ENCODE measurements around the gene CHMP2B. TPM values are rescaled to one million over a fixed set of nuclear protein-coding genes. Genes with fewer than 3 reads are reported as not detected.

The CHMP2B gene
- total RNA-seq, result 18.1 TPM

GRCh38 chr3:87227104-87227834 is at the start of gene CHMP2B:
Gene CHMP2B, plus strand, starts transcription at chr3:87227309. Its CDS starts 214 bp downstream, at chr3:87227523.
- ATAC-seq, result peak; percentile 94
- DNase-seq (ENCODE audit: low spot score), result peak; percentile 97

GRCh38 chr3:87179642-87180041 is 47.5 kb upstream of the CHMP2B start:
- no peak for DNase-seq (ENCODE audit: low spot score)
- ATAC-seq, result no peak

GRCh38 chr3:87181551-87181950 is 45.6 kb upstream of the CHMP2B start:
- no peak for ATAC-seq
- no peak for DNase-seq (ENCODE audit: low spot score)

GRCh38 chr3:87182023-87182422 is 45.1 kb upstream of the CHMP2B start:
- ATAC-seq, result no peak
- DNase-seq (ENCODE audit: low spot score), result no peak

- no peak for ATAC-seq
- no peak for DNase-seq (ENCODE audit: low spot score)
Observed at GRCh38 chr3:87186608-87187159, 40.4 kb upstream of the CHMP2B start.

GRCh38 chr3:87191175-87191574 is 35.9 kb upstream of the CHMP2B start:
- no peak for DNase-seq (ENCODE audit: low spot score)
- ATAC-seq, result no peak

GRCh38 chr3:87191641-87192040 is 35.5 kb upstream of the CHMP2B start:
- ATAC-seq, result no peak
- no peak for DNase-seq (ENCODE audit: low spot score)

GRCh38 chr3:87196879-87197278 is 30.2 kb upstream of the CHMP2B start:
- no peak for DNase-seq (ENCODE audit: low spot score)
- no peak for ATAC-seq

GRCh38 chr3:87197531-87197930 is 29.6 kb upstream of the CHMP2B start:
- ATAC-seq (peak; percentile 29), DNase-seq (ENCODE audit: low spot score) (no peak)

- DNase-seq (ENCODE audit: low spot score), result no peak
- no peak for ATAC-seq
Observed at GRCh38 chr3:87198774-87199173, 28.3 kb upstream of the CHMP2B start.

GRCh38 chr3:87199628-87200027 is 27.5 kb upstream of the CHMP2B start:
- no peak for DNase-seq (ENCODE audit: low spot score)

GRCh38 chr3:87200060-87200647 is 27.0 kb upstream of the CHMP2B start:
- ATAC-seq, result no peak
- no peak for DNase-seq (ENCODE audit: low spot score)

More at GRCh38 chr3:87199628-87200027, 27.5 kb upstream of the CHMP2B start:
- ATAC-seq, result peak; percentile 27

GRCh38 chr3:87201727-87202126 is 25.4 kb upstream of the CHMP2B start:
- ATAC-seq (no peak), DNase-seq (ENCODE audit: low spot score) (no peak)

GRCh38 chr3:87203809-87204208 is 23.3 kb upstream of the CHMP2B start:
- DNase-seq (ENCODE audit: low spot score), result no peak
- ATAC-seq, result no peak

GRCh38 chr3:87206070-87206469 is 21.0 kb upstream of the CHMP2B start:
- peak; percentile 83 for ATAC-seq
- no peak for DNase-seq (ENCODE audit: low spot score)

- no peak for ATAC-seq
Observed at GRCh38 chr3:87206635-87207034, 20.5 kb upstream of the CHMP2B start.

GRCh38 chr3:87207460-87207859 is 19.6 kb upstream of the CHMP2B start:
- DNase-seq (ENCODE audit: low spot score), result no peak
- ATAC-seq, result no peak

More at GRCh38 chr3:87206635-87207034, 20.5 kb upstream of the CHMP2B start:
- DNase-seq (ENCODE audit: low spot score), result no peak

- ATAC-seq, result no peak
- DNase-seq (ENCODE audit: low spot score), result no peak
Observed at GRCh38 chr3:87209111-87209510, 18.0 kb upstream of the CHMP2B start.

- ATAC-seq (no peak), DNase-seq (ENCODE audit: low spot score) (no peak)
Observed at GRCh38 chr3:87218560-87218959, 8.5 kb upstream of the CHMP2B start.

GRCh38 chr3:87219611-87220010 is 7.5 kb upstream of the CHMP2B start:
- no peak for ATAC-seq
- no peak for DNase-seq (ENCODE audit: low spot score)

GRCh38 chr3:87225659-87226058 is 1.4 kb upstream of the CHMP2B start:
- ATAC-seq (no peak), DNase-seq (ENCODE audit: low spot score) (peak; percentile 44)

GRCh38 chr3:87227835-87228144 is 681 bp downstream of the CHMP2B start:
- DNase-seq (ENCODE audit: low spot score) (no peak), ATAC-seq (peak; percentile 2)

Data from left lobe of liver (tissue), 2 donors.